HCT116 (cell line): ENCODE measurements around the gene FFAR3. TPM values are rescaled to one million over a fixed set of nuclear protein-coding genes. Genes with fewer than 3 reads are reported as not detected.

Experiments
- ATAC-seq: fragments of 200-7000 bp; cut with Tn5 transposase; 2 replicates; pipeline ENCODE4 v1.9.1; 2020; ENCODE audit warnings: mild to moderate bottlenecking, moderate library complexity
- BruUV-seq: library from RNA; stranded (reverse); fragments of 400-500 nt; replicated peaks from 2 replicates; lab custom pipeline; 2021; lab: Mats Ljungman, UMichigan
- CTCF ChIA-PET: fragments of 300-600 bp; sonication (Branson Sonifier 250); formaldehyde crosslinking; loops from one replicate; lab custom pipeline; 2021; ENCODE audit warnings: antibody characterized with exemption; lab: Charles Lee
- POLR2A ChIA-PET: fragments of 300-600, 350-600 bp; sonication (Branson Sonifier 250); formaldehyde crosslinking; loops from one replicate; lab custom pipeline; 2021; ENCODE audit warnings: antibody characterized with exemption; lab: Charles Lee
- RAD21 ChIA-PET, 2 experiments: fragments of 300-600 bp; sonication (Branson Sonifier 250); formaldehyde crosslinking; loops; one replicate each; lab custom pipeline; 2023; ENCODE audit warnings: low total read pairs in 2 of 2; ENCODE audit not compliant: uncharacterized antibody in 2 of 2, unreplicated experiment in 2 of 2, low non-redundant PET in 1 of 2; lab: Charles Lee
- DNase-seq: peaks from one replicate; pipeline ENCODE4 v3.0.0-alpha.2; 2010; ENCODE audit warnings: low read depth, low spot score
- H2AFZ ChIP-seq: fragments of 200-600 bp; shearing (Covaris generic), sonication (generic); 2 replicates; pipeline ENCODE4 v1.6.1; 2017; ENCODE audit warnings: low read depth, mixed run types, mixed read lengths, antibody characterized with exemption, low read length; ENCODE audit not compliant: poor library complexity, severe bottlenecking
- H3K27ac ChIP-seq: 2 replicates; pipeline ENCODE4 v1.5.1; 2012; ENCODE audit warnings: low read depth, low read length
- H3K27me3 ChIP-seq: fragments of 200-600 bp; sonication (generic); 2 replicates; pipeline ENCODE4 v1.6.1; 2016; ENCODE audit warnings: mixed run types, low read length, mixed read lengths; ENCODE audit not compliant: insufficient read depth
- H3K36me3 ChIP-seq, 2 experiments: fragments of 200-500 bp in 1 of 2; fragments of 200-600 bp in 1 of 2; sonication (Bioruptor generic) in 1 of 2; sonication (generic) in 1 of 2; 2 replicates each; pipeline versions ENCODE4 v1.5.1 to v1.6.1; 2014 to 2016; ENCODE audit warnings: low read length in 2 of 2, inconsistent platforms in 1 of 2, mixed read lengths in 1 of 2, mixed run types in 1 of 2; ENCODE audit not compliant: insufficient read depth in 2 of 2, control insufficient read depth in 1 of 2
- H3K4me1 ChIP-seq, 2 experiments: fragments of 200-600 bp in 1 of 2; sonication (generic) in 1 of 2; 2 replicates each; pipeline versions ENCODE4 v1.5.1 to v1.6.1; 2012 to 2017; ENCODE audit warnings: low read length in 2 of 2, inconsistent platforms in 1 of 2, mild to moderate bottlenecking in 1 of 2, mixed read lengths in 1 of 2, mixed run types in 1 of 2, moderate library complexity in 1 of 2; ENCODE audit not compliant: insufficient read depth in 2 of 2, control insufficient read depth in 1 of 2
- H3K4me2 ChIP-seq: fragments of 200-600 bp; sonication (generic); 2 replicates; pipeline ENCODE4 v1.6.1; 2017; ENCODE audit warnings: mixed run types, low read length, mixed read lengths
- H3K4me3 ChIP-seq, 2 experiments: fragments of 200-600 bp in 1 of 2; sonication (generic) in 1 of 2; replicated peaks in 1 of 2; 2 replicates each; pipeline ENCODE4 v1.5.1; 2011 to 2016; ENCODE audit warnings: low read length in 2 of 2, control low read depth in 1 of 2, low read depth in 1 of 2, mild to moderate bottlenecking in 1 of 2, mixed read lengths in 1 of 2, mixed run types in 1 of 2
- H3K79me2 ChIP-seq: fragments of 200-600 bp; sonication (generic); 2 replicates; pipeline ENCODE4 v1.6.1; 2017; ENCODE audit warnings: mild to moderate bottlenecking, mixed run types, low read length, moderate library complexity, mixed read lengths; ENCODE audit not compliant: insufficient read depth
- H3K9ac ChIP-seq: fragments of 200-600 bp; sonication (generic); 2 replicates; pipeline ENCODE4 v1.6.1; 2016; ENCODE audit warnings: low read length, mixed read lengths
- H3K9me2 ChIP-seq: fragments of 200-600 bp; sonication (generic), shearing (Covaris generic); 2 replicates; pipeline ENCODE4 v1.6.1; 2017; ENCODE audit warnings: mixed run types, mild to moderate bottlenecking, moderate library complexity; ENCODE audit not compliant: insufficient read depth
- H3K9me3 ChIP-seq, 2 experiments: fragments of 200-500 bp in 1 of 2; fragments of 200-600 bp in 1 of 2; sonication (Bioruptor generic) in 1 of 2; sonication (generic) in 1 of 2; 2 replicates each; pipeline ENCODE4 v1.6.1; 2014 to 2017; ENCODE audit warnings: low read length in 2 of 2, mixed read lengths in 2 of 2, inconsistent platforms in 1 of 2, low read depth in 1 of 2, mild to moderate bottlenecking in 1 of 2, mixed run types in 1 of 2, moderate library complexity in 1 of 2; ENCODE audit not compliant: control insufficient read depth in 1 of 2, insufficient read depth in 1 of 2
- H4K20me1 ChIP-seq: fragments of 200-600 bp; sonication (generic), shearing (Covaris generic); 2 replicates; pipeline ENCODE4 v1.6.1; 2017; ENCODE audit warnings: mixed run types, mild to moderate bottlenecking, moderate library complexity; ENCODE audit not compliant: insufficient read depth
- ATF3 ChIP-seq: IDR thresholded peaks from 2 replicates; pipeline ENCODE4 v1.6.1; 2012
- CEBPB ChIP-seq: IDR thresholded peaks from 2 replicates; pipeline ENCODE4 v1.6.1; 2012; ENCODE audit warnings: low read depth
- CTCF ChIP-seq, 3 experiments: fragments of 200-600 bp in 1 of 3; sonication (generic) in 1 of 3; IDR thresholded peaks in 2 of 3; conservative IDR thresholded peaks in 1 of 3; 2 replicates each; pipeline ENCODE4 v1.5.1; 2012 to 2017; ENCODE audit warnings: low read depth in 2 of 3, low read length in 2 of 3, antibody characterized with exemption in 1 of 3, borderline replicate concordance in 1 of 3, control low read depth in 1 of 3, mild to moderate bottlenecking in 1 of 3, mixed read lengths in 1 of 3, mixed run types in 1 of 3, moderate library complexity in 1 of 3; ENCODE audit not compliant: insufficient read depth in 1 of 3
- ELF1 ChIP-seq: IDR thresholded peaks from 2 replicates; pipeline ENCODE4 v1.6.1; 2012; ENCODE audit warnings: low read depth, borderline replicate concordance
- EZH2 ChIP-seq: fragments of 200-600 bp; sonication (generic); IDR thresholded peaks from 2 replicates; pipeline ENCODE4 v1.6.1; 2017; ENCODE audit warnings: antibody characterized with exemption, mixed run types
- EZH2phosphoT487 ChIP-seq: fragments of 200-600 bp; IDR thresholded peaks from 2 replicates; pipeline ENCODE4 v1.6.1; 2018; ENCODE audit warnings: antibody characterized with exemption, borderline replicate concordance
- FOSL1 ChIP-seq: IDR thresholded peaks from 2 replicates; pipeline ENCODE4 v1.6.1; 2012; ENCODE audit warnings: low read depth
- JUND ChIP-seq: IDR thresholded peaks from 2 replicates; pipeline ENCODE4 v1.6.1; 2012
- MAX ChIP-seq: IDR thresholded peaks from 2 replicates; pipeline ENCODE4 v1.6.1; 2012
- POLR2A ChIP-seq: IDR thresholded peaks from 2 replicates; pipeline ENCODE4 v1.7.0; 2011; ENCODE audit warnings: borderline replicate concordance; ENCODE audit not compliant: insufficient read depth, insufficient read length; ENCODE audit errors: extremely low read depth
- POLR2AphosphoS5 ChIP-seq: IDR thresholded peaks from 2 replicates; pipeline ENCODE4 v1.6.1; 2011; ENCODE audit warnings: mild to moderate bottlenecking, low read depth, low read length, moderate library complexity
- RAD21 ChIP-seq: IDR thresholded peaks from 2 replicates; pipeline ENCODE4 v1.6.1; 2012; ENCODE audit warnings: low read depth, mild to moderate bottlenecking
- REST ChIP-seq: IDR thresholded peaks from 2 replicates; pipeline ENCODE4 v1.6.1; 2012; ENCODE audit warnings: low read depth
- SIN3A ChIP-seq: IDR thresholded peaks from 2 replicates; pipeline ENCODE4 v1.6.1; 2012; ENCODE audit warnings: low read depth
- SRF ChIP-seq: IDR thresholded peaks from 2 replicates; pipeline ENCODE4 v1.6.1; 2012; ENCODE audit warnings: low read depth
- TCF7L2 ChIP-seq: IDR thresholded peaks from 2 replicates; pipeline ENCODE4 v1.7.0; 2011; ENCODE audit warnings: borderline replicate concordance, inconsistent platforms; ENCODE audit not compliant: insufficient read depth, insufficient read length; ENCODE audit errors: extremely low read depth
- YY1 ChIP-seq: IDR thresholded peaks from 2 replicates; pipeline ENCODE4 v1.6.1; 2011; ENCODE audit warnings: low read length, low read depth, moderate library complexity, mild to moderate bottlenecking; ENCODE audit not compliant: insufficient replicate concordance; ENCODE audit errors: extremely low read depth
- ZBTB33 ChIP-seq: IDR thresholded peaks from 2 replicates; pipeline ENCODE4 v1.6.1; 2011; ENCODE audit warnings: mild to moderate bottlenecking, low read length, moderate library complexity; ENCODE audit not compliant: insufficient replicate concordance; ENCODE audit errors: extremely low read depth
- ZNF274 ChIP-seq: fragments of 200-500 bp; sonication (Bioruptor generic); IDR thresholded peaks from 2 replicates; pipeline ENCODE4 v1.6.1; 2014; ENCODE audit warnings: mild to moderate bottlenecking, low read depth, low read length, inconsistent platforms
- intact Hi-C: fragments of 100-400 bp; cut with micrococcal nuclease; formaldehyde crosslinking; loops from 2 replicates; pipeline ENCODE4 v1.10.0; 2022
- total RNA-seq: library from RNA; stranded (reverse); gene quantifications from one replicate; pipeline ENCODE4 v1.2.1, GENCODE V29; 2021; ENCODE audit not compliant: unreplicated experiment

The FFAR3 gene
- total RNA-seq, 1 experiment from 2014 or later: not detected

- intact Hi-C loops: no loop called here
- DNase-seq (no peak), ATAC-seq (no peak)
- H4K20me1 ChIP-seq: no peaks in the 10 kb centered on the region
- H3K79me2 ChIP-seq: no peaks in the 10 kb centered on the region
- H3K27me3 ChIP-seq: peaks cover 4% of the 10 kb centered on the region; the same call in 1 of the 2 replicates
- no peaks in the 10 kb centered on the region for H3K9me3 ChIP-seq
- no peaks in the 10 kb centered on the region for H3K9me2 ChIP-seq
- H3K9ac ChIP-seq: no peak overlapping the region
- H3K4me2 ChIP-seq: no peak overlapping the region
- ChIA-PET CTCF (no interaction called here), RAD21 (no interaction called here), POLR2A (no interaction called here)
- no peaks in the 10 kb centered on the region for H3K4me1 ChIP-seq
- no peak overlapping the region for H3K27ac ChIP-seq
- no peak for TF ChIP-seq TCF7L2
- no peak for TF ChIP-seq ZNF274
- TF ChIP-seq ATF3: no peak
- no peak for TF ChIP-seq FOSL1
- TF ChIP-seq MAX: no peak
- no peak for TF ChIP-seq CEBPB
- TF ChIP-seq EZH2: no peak
- TF ChIP-seq ZBTB33: no peak
- TF ChIP-seq SIN3A: no peak
- TF ChIP-seq YY1: no peak
- no peak for TF ChIP-seq RAD21
- no peak for TF ChIP-seq CTCF (IDR thresholded peaks at IDR 0.05 in 2 of 3, conservative IDR thresholded peaks at IDR 0.05 in 1 of 3; ENCODE audit: borderline replicate concordance in 1 of 3, insufficient read depth in 1 of 3, low read depth in 2 of 3, low read length in 2 of 3)
- no peak for TF ChIP-seq SRF
- no peak for TF ChIP-seq REST
- no peak for TF ChIP-seq ELF1
- no peak for TF ChIP-seq POLR2A
- no peak for TF ChIP-seq EZH2phosphoT487
- TF ChIP-seq POLR2AphosphoS5: no peak
- TF ChIP-seq JUND: no peak
- no TSS peak for BruUV-seq
- no peak overlapping the region for H2AFZ ChIP-seq
- H3K4me3 ChIP-seq: no peak overlapping the region
- no peaks in the 10 kb centered on the region for H3K36me3 ChIP-seq
These were observed 2.7 kb downstream of the FFAR3 start for GRCh38 chr19:35360880-35361420.
